PC-3 (cell line): Measurements from ENCODE around the gene TUBGCP2. TPM values are rescaled to one million over a fixed set of nuclear protein-coding genes. Genes with fewer than 3 reads are reported as not detected.

ENCODE experiments used
- ATAC-seq: fragments of 200-7000 bp; cut with Tn5 transposase; 2 replicates; pipeline ENCODE4 v1.9.1; 2020; ENCODE audit warnings: mild to moderate bottlenecking, moderate library complexity
- BruUV-seq: library from RNA; stranded (reverse); fragments of 400-500 nt; replicated peaks from 2 replicates; lab custom pipeline; 2021; lab: Mats Ljungman, UMichigan
- CTCF ChIA-PET: fragments of 300-600 bp; sonication (Branson Sonifier 250); formaldehyde crosslinking; loops from one replicate; lab custom pipeline; 2022; ENCODE audit warnings: antibody characterized with exemption; lab: Charles Lee
- POLR2A ChIA-PET: fragments of 300-600 bp; sonication (Branson Sonifier 250); formaldehyde crosslinking; loops from one replicate; lab custom pipeline; 2022; ENCODE audit warnings: antibody characterized with exemption; ENCODE audit not compliant: unreplicated experiment; lab: Charles Lee
- DNase-seq: peaks from one replicate; pipeline ENCODE4 v3.0.0-alpha.2; 2015
- H2AFZ ChIP-seq: fragments of 300-600 bp; sonication (generic); 2 replicates; pipeline ENCODE4 v1.6.0; 2016; ENCODE audit warnings: antibody characterized with exemption, low read length
- H3F3A ChIP-seq: fragments of 300-600 bp; sonication (generic); one replicate; pipeline ENCODE4 v1.6.0; 2017; ENCODE audit warnings: antibody characterized with exemption, low read length, control low read depth, mild to moderate bottlenecking; ENCODE audit not compliant: unreplicated experiment
- H3K27ac ChIP-seq: fragments of 300-600 bp; sonication (generic); 2 replicates; pipeline ENCODE4 v1.5.1; 2016; ENCODE audit warnings: mild to moderate bottlenecking, low read length
- H3K27me3 ChIP-seq: fragments of 300-600 bp; sonication (generic); 2 replicates; pipeline ENCODE4 v1.6.1; 2016; ENCODE audit warnings: low read length, mixed read lengths
- H3K36me3 ChIP-seq: fragments of 300-600 bp; sonication (generic); 2 replicates; pipeline ENCODE4 v1.6.1; 2016; ENCODE audit warnings: low read depth, mixed run types, low read length, mixed read lengths
- H3K4me1 ChIP-seq: fragments of 300-600 bp; sonication (generic); 2 replicates; pipeline ENCODE4 v1.5.1; 2016; ENCODE audit warnings: low read length; ENCODE audit not compliant: insufficient read depth
- H3K4me2 ChIP-seq: fragments of 300-600 bp; sonication (generic); 2 replicates; pipeline ENCODE4 v1.6.0; 2016; ENCODE audit warnings: low read length
- H3K4me3 ChIP-seq: fragments of 300-600 bp; sonication (generic); 2 replicates; pipeline ENCODE4 v1.5.1; 2016; ENCODE audit warnings: mild to moderate bottlenecking, low read length, mixed read lengths
- H3K79me2 ChIP-seq: fragments of 300-600 bp; sonication (generic); 2 replicates; pipeline ENCODE4 v1.6.1; 2017; ENCODE audit warnings: low read length, mixed read lengths
- H3K9ac ChIP-seq: fragments of 300-600 bp; sonication (generic); 2 replicates; pipeline ENCODE4 v1.6.0; 2016; ENCODE audit warnings: mild to moderate bottlenecking, low read length
- H3K9me2 ChIP-seq: fragments of 300-600 bp; sonication (generic); replicated peaks from 2 replicates; pipeline ENCODE4 v1.6.1; 2016; ENCODE audit warnings: mixed run types, low read length, mixed read lengths
- H3K9me3 ChIP-seq: fragments of 300-600 bp; sonication (generic); 2 replicates; pipeline ENCODE4 v1.6.1; 2016; ENCODE audit warnings: low read length, mixed read lengths
- H4K20me1 ChIP-seq: fragments of 300-600 bp; sonication (generic); 2 replicates; pipeline ENCODE4 v1.6.1; 2016; ENCODE audit warnings: low read length, mixed read lengths
- CTCF ChIP-seq: fragments of 300-600 bp; sonication (generic); conservative IDR thresholded peaks from 2 replicates; pipeline ENCODE4 v1.5.1; 2017; ENCODE audit warnings: antibody characterized with exemption, low read depth, mild to moderate bottlenecking, low read length
- EZH2 ChIP-seq: fragments of 300-600 bp; sonication (generic); IDR thresholded peaks from one replicate; pipeline ENCODE4 v1.6.1; 2017; ENCODE audit warnings: antibody characterized with exemption, mild to moderate bottlenecking, low read length; ENCODE audit not compliant: unreplicated experiment
- EZH2phosphoT487 ChIP-seq: fragments of 300-600 bp; sonication (generic); IDR thresholded peaks from 2 replicates; pipeline ENCODE4 v1.6.1; 2018; ENCODE audit warnings: mild to moderate bottlenecking, antibody characterized with exemption, low read length, borderline replicate concordance
- intact Hi-C: fragments of 100-400 bp; cut with micrococcal nuclease; formaldehyde crosslinking; loops from 2 replicates; pipeline ENCODE4 v1.9.0; 2023
- total RNA-seq: library from RNA; depleted of rRNA; stranded (reverse); fragments of >200 nt; gene quantifications from 2 replicates; pipeline ENCODE4 v1.2.3, GENCODE V29; 2014

The TUBGCP2 gene
- total RNA-seq, 1 experiment from 2014 or later = 72.9 TPM

- Histone ChIP-seq H3K27ac (no peak overlapping the region), H3K36me3 (peaks cover under 1% of the 10 kb centered on the region; the same call in 1 of the 2 replicates), H2AFZ (no peak overlapping the region), H3K4me1 (peaks cover 51% of the 10 kb centered on the region), H3K4me3 (no peak overlapping the region), H3K4me2 (no peak overlapping the region), H3K9me2 (no peaks in the 10 kb centered on the region), H4K20me1 (no peaks in the 10 kb centered on the region), H3K79me2 (no peaks in the 10 kb centered on the region), H3F3A (no peaks in the 10 kb centered on the region), H3K9ac (no peak overlapping the region), H3K9me3 (no peaks in the 10 kb centered on the region), H3K27me3 (no peaks in the 10 kb centered on the region)
- ChIA-PET POLR2A (no interaction called here), CTCF (no interaction called here)
- no peak for ATAC-seq
- TF ChIP-seq CTCF (no peak), EZH2phosphoT487 (no peak), EZH2 (no peak)
- BruUV-seq = no TSS peak
- no peak for DNase-seq
- intact Hi-C loops = no loop called here
Measured at GRCh38 chr10:133263674-133264073, 45.0 kb downstream of the TUBGCP2 start.

DNA sequence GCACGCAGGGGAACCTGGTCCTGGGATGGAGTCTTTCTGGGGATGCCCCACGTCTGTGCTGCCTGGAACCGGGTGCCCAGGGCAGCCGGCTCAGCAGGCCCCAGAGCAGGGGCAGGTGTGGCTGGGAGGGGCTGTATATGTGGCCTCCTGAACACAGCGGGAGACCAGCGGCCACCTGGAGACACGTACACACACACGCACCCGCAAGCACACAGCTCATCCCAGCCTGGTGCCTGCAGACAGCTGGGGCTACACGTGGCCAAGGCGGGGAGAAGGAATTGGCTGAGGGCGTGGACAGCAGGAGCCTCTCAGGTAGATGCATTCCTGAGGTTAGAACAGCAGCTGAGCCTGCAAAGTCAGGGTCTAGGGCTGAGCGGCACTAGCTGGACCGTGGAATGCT is 46.0 kb downstream of the TUBGCP2 start:
- intact Hi-C loops = no loop called here
- no peak overlapping the region for H3K4me3 ChIP-seq
- no peaks in the 10 kb centered on the region for H3K79me2 ChIP-seq
- BruUV-seq = TSS peak; percentile 16
- ChIA-PET POLR2A (interaction anchor here (0.7 kb wide), 1 partner anchor 16 kb away, joined by 3 read pairs; no protein-coding TSS in a partner anchor), CTCF (no interaction called here)
- no peaks in the 10 kb centered on the region for H3K27me3 ChIP-seq
- H3K36me3 ChIP-seq = no peaks in the 10 kb centered on the region; the same call in 1 of the 2 replicates
- ATAC-seq (no peak), DNase-seq (no peak)
- H3K4me1 ChIP-seq = peaks cover 61% of the 10 kb centered on the region
- no peak for TF ChIP-seq CTCF
- TF ChIP-seq EZH2phosphoT487 = no peak
- no peak for TF ChIP-seq EZH2
- H3K4me2 ChIP-seq = no peak overlapping the region
- H2AFZ ChIP-seq = no peak overlapping the region
- no peaks in the 10 kb centered on the region for H3K9me2 ChIP-seq
- H3K9ac ChIP-seq = no peak overlapping the region
- no peaks in the 10 kb centered on the region for H3K9me3 ChIP-seq
- H3F3A ChIP-seq = no peaks in the 10 kb centered on the region
- peak overlapping the region; percentile 18; the same call in 1 of the 2 replicates for H3K27ac ChIP-seq
- H4K20me1 ChIP-seq = no peaks in the 10 kb centered on the region

GRCh38 chr10:133261726-133262325 is 46.8 kb downstream of the TUBGCP2 start:
- Histone ChIP-seq H3K4me2 (peak overlapping the region; percentile 76), H3K27me3 (no peaks in the 10 kb centered on the region), H4K20me1 (no peaks in the 10 kb centered on the region), H3K36me3 (no peaks in the 10 kb centered on the region), H2AFZ (0 out of 2 replicates have a peak overlapping the region, but pooled peaks have one; percentile 22), H3K9me2 (no peaks in the 10 kb centered on the region), H3K9me3 (no peaks in the 10 kb centered on the region), H3K4me1 (peaks cover 70% of the 10 kb centered on the region), H3K27ac (peak overlapping the region; percentile 67), H3F3A (no peaks in the 10 kb centered on the region), H3K79me2 (no peaks in the 10 kb centered on the region), H3K4me3 (peak overlapping the region; percentile 61), H3K9ac (peak overlapping the region; percentile 84)
- ChIA-PET POLR2A (no interaction called here), CTCF (no interaction called here)
- DNase-seq = peak; percentile 61
- ATAC-seq = peak; percentile 5; the same call in 1 of the 2 replicates
- intact Hi-C loops = no loop called here
- TF ChIP-seq EZH2phosphoT487 (no peak), CTCF (no peak)
- BruUV-seq = no TSS peak
